GM18873 (cell line): Measurements from ENCODE around the gene SYT8.
"Not testable (repeated sequence)": the region's sequence is repeated elsewhere in the genome, so short reads cannot be mapped to it uniquely, and the experiment has no call there.

Source experiments
- ATAC-seq: cut with Tn5 transposase; IDR thresholded peaks from one replicate; pipeline ENCODE4 v1.9.1; 2021; ENCODE audit warnings: mild to moderate bottlenecking, moderate library complexity, moderate number of reproducible peaks; ENCODE audit not compliant: unreplicated experiment, low FRiP score

SYT8 gene

DNA sequence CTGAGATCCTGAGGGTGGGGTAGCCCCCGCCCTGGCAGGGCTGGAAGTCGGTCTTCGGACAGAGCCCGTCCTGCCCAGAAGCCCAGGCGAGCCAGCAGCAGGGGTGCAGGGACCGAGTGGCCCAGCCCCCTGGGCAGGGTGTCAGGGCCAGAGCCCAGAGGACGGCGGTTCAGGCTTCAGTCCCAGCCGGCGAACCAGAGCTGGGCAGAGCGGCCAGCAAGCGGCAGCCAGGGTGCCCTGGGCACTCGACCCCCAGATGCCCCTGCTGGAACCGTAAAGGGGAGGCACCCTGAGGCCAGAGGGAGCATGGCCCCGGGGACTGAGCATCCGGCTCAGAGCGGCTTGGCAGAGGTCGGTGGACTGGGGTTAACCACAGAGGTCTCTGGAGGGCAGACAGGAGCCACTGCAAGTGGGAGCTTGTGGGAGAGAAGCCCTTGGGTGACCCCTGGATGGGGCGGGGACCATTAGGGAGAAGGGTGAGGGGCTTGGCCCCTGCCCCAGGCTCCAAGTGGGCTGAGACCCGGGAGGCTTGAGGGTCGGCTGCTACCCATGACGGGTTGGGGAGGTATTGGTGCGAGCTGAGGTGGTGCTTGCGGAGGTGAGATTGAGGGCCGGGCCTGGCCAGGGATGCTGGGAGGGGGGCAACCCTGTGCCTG is 34.0 kb downstream of the SYT8 start:
- ATAC-seq, result no peak

DNA sequence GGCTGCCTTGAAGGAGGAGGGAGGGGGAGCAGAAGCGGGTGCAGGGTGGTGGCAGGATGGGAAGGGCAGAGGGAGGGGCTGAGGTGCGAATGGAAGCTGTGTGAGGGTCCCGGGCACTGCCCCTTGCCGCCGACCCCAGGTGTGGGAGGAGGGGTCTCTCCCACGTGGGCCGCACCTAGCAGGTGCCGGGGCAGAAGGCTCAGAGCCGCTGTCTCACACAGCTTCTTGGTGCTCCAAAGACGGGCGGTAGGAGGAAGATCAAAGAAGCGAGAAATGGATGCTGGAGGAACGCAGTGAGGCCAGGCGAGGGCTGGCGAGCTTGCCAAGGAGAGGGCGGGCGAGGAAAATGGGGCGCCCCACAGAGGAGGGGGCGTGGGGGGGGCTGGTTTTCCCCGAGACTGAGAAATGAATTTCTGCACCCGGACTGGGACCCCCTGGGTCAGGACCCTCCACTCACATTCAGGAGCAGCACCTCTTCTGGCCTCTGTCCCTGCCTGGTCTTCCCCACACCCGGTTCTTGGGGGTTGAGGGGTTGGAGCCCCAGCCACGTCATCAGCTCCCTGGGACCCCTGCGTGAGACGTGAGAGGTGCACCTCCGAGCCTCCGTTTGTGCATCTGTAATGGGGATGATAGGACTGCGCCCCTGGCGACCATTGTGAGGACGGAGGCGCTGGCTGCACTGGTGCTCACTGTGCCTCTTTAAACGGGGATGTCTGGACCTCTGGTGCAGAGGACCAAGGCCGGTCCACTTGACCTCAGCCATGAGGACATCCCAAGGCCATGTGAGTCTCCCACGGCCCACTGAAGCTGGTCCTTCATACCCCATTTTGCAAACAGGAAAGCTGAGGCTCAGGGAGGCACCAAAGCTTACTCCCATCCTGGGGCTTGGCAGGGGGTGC is 34.9 kb downstream of the SYT8 start:
- no peak for ATAC-seq

DNA sequence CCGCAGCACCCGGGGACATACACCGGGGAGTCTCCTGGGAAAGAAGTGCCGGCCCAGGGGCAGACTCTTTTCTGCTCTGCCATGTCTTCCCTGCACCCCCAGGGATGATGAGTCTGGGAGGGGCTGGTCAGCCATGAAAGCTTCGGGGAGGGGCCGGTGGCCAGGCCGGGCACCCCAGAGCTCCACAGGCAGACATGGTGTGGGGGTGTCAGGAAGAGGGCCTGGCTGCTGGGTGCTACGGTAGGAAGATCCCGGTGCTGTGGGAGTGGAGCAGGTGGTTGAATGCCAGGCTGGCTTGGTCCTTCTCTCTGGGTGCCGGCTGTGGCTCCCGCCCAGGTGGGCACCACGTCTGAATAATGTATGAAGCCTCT is 35.5 kb downstream of the SYT8 start:
- no peak for ATAC-seq

DNA sequence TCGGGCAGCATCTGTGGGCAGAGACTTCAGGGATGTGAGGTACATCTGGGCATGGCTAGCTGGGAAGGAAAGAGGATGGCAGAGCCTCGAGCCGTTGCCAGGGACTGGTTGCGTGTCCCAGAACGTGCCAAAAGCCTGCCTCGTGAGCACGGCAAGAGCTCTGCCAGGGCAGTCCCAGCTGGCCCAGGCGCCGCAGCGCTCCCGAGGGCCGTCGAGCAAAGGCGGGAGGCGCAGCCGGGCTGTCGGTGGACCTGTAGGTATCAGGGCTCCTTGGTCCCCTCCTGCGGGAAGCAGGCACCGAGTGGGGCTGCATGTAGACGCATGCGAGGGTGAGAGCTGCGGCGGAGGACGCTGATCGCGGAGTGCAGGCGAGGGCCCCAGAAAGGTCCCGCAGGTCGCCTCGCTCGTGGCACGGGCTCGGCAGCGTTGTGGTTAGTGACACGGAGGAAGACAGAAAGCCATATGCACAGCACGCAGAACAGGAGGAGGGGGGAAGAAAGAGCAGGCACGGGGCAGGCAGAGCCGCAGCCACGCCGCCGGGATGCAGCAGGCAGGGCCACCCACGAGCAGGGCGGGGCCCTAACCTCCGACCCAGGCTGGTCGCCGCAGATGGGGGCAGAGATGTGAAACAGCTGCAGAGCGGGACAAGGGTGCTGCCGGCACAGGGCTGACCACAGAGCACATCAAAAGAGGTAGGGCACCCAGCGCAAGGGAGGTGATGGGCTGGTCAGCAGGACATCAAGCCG is 36.1 kb downstream of the SYT8 start:
- ATAC-seq, result no peak

DNA sequence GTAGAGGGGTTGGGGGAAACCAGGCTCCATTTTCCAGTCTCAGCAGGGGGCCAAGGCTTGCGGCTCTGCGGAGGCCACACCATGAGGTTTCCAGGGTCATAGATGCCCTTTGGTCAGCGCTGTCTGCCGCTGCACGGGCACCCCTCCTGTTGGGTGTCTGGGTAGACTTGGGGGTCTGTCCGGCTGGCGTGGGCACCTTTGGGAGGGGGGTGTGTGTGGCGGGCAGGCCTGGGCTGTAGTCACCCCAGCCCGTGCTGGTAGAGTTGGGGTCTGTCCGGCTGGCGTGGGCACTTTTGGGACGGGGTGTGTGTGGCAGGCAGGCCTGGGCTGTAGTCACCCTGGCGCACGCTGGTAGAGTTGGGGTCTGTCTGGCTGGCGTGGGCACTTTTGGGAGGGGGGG is 36.7 kb downstream of the SYT8 start:
- ATAC-seq, result no peak

DNA sequence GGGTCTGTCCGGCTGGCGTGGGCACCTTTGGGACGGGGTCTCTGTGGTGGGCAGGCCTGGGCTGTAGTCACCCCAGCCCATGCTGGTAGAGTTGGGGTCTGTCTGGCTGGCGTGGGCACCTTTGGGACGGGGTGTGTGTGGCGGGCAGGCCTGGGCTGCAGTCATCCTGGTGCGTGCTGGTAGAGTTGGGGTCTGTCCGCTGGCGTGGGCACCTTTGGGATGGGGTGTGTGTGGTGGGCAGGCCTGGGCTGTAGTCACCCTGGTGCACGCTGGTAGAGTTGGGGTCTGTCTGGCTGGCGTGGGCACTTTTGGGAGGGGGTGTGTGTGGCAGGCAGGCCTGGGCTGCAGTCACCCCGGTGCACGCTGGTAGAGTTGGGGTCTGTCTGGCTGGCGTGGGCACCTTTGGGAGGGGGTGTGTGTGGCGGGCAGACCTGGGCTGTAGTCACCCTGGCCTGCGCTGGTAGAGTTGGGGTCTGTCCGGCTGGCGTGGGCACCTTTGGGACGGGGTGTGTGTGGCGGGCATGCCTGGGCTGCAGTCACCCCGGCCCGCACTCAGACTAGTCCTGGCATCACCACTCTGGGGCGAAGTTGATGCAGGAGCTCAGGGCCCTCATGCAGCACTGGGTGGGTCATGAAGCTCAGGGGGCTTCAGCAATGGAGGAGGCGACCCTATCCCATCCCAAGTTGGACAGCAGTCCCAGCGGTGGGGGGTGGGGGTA is 37.6 kb downstream of the SYT8 start:
- no peak for ATAC-seq

DNA sequence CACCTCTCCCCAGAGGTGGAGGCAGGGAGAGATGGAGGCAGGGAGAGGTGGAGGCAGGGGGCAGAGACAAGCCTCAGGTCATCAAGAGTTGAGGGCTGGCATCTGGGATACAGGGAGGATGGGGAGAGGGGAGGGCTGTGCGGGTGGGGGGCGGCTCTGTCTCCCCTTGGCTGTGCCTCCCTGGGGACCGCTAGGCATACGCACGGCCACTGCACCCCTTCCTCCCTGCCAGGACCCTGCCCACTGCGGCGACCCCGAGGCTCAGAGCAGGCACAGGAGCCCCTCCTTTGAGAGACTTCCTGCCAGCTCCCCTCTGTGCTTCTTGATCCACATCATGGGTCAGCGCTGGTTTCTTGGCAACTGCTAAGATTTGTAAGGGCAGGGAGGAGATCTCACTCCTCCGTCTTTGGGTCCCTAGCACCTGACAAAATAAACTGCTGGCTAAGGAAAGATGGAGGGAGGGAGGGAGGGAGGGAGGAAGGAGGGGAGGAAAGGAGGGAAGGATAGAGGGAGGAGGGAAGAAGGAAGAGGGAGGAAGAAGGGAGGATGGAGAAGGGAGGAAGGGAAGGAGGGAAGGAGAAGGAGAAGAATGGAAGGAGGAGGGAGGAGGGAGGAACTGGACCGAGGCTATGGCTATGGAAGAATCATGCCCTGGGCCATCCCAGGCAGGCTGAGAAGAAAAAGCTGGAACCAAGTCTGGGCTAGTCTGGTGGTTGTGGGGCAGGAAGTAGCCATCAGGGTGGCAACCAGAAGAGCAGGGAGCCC is 38.4 kb downstream of the SYT8 start:
- ATAC-seq, result no peak

DNA sequence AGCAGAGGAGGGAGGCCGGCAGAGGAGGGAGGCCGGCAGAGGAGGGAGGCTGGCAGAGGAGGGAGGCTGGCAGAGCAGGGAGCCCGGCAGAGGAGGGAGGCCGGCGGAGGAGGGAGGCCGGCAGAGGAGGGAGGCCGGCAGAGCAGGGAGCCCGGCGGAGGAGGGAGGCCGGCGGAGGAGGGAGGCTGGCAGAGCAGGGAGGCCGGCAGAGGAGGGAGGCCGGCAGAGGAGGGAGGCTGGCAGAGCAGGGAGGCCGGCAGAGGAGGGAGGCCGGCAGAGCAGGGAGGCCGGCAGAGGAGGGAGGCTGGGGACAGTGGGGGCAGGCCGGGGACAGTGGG is 39.0 kb downstream of the SYT8 start:
- ATAC-seq, result not testable (repeated sequence)

DNA sequence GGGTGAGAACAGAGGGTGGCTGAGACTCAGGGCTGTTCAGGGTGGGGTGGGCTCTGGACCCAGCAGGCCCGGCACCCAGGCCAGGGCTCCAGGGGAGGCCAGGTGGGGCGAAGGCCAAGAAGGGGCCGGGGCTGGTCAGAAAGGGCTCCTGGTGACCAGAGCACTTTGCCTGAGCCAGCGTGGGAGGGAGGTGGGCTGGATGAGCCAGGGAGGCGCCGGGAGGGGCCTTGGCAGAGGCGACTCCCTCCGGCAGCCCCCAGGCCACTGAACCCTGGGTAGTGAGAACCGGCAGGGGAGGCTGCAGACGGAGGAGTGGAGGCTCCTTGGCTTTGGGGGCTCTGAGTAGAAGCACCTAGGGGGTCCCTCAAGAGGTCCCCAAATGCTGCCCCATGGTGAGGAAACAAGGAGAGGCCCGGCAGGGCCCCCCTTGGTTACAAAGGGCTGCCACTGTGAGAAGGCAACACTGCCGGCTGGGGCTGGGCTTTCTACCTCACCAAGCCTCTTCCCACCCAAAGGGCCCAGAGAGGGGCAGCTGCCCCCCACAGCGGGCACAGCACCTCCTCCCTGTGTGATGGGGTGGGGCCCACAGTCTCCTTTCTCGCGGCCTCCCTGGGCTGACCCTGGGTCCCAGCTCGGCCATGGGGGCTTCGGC is 39.8 kb downstream of the SYT8 start:
- ATAC-seq, result not testable (repeated sequence)

DNA sequence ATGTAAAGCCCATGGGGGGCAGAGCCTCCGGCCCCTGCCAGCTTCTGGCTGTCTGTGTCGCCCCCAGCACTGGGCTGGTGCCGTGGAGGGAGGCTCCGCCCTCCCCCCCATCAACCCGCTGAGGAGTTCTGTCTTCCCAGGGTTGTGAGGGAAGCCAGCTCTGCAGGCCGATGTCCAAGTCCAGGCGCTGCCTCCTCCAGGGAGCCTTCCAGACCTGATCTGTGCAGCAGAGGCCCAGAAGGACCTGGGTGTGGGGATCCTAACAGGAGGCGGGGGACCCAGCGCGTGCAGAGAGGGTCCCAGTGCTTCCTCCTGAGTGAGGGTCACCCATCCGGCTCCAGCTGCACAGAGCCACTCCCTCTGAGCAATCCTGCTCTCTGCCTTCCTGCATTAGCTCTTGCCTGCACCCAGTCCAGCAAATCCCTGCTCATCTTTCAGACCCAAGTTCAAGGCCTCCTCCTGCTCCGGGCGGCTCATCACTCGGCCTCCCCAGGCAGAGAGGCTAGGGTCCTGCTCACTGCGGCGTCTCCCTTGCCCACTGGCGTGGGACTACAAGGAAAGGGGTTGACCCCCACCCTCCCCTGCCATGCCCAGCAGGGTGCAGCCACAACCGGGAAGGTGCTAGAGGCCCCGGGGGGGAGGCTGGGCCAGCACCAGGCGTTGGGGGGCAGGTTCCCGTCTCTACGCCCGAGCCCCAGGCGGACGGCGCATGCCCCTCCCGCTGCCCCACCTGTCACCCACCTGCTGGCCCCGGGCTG is 40.5 kb downstream of the SYT8 start:
- no peak for ATAC-seq

DNA sequence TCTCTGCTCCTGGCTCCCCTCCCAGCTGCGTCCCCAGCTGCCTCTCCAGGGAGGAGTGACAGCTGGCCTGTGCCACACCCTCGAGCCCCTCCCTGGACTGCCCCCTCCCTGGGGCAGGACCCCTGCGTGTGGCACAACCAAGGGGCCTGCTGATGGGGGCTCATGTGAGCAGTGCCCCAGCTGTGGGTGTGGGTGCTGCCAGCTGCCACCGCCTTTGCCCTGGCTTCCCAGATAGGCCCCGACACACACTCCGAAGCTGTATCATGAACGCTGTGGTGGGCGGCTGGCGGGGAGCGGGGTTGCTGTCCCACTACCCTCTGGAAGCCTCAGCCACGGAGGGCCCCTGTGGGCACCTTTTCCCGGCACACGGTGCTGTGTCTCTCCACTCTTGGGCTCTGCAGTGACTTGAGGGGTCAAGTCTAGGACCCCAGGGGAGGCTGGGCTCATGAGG is 41.1 kb downstream of the SYT8 start:
- ATAC-seq, result not testable (repeated sequence)

DNA sequence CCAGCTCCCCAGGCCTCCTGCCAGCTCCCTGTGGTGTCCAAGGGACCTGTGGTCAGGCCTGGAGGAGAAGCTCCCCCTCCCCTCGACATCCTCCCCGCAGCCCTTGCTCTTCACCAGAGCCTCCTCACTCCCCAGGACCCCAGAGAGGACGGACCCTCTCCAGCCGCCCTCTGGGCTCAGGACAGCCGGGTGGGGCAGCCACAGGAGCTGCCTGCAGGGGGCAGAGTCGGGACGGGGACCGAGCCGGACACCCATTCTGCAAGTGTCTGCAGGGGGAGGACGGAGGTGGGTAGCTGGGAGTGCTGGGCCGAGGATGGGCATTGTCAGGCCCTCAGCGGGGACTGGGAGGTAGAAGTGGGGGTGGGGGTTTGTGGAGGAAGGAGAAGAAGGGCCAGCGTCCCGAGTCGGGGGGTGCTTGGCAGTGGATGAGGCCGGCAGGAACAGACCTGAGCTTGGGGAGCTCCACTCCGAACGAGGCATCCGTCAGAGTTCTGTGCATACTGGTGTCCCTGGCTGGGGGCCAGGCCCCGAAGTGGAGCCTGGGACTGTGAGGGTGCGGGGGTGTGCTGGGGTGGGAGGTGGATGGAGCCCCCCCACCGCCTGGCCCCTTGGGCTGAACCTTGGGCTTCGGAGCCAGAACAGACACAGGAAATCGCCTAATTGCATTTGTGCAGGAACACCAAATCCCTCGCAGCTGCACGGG is 41.7 kb downstream of the SYT8 start:
- ATAC-seq, result no peak

DNA sequence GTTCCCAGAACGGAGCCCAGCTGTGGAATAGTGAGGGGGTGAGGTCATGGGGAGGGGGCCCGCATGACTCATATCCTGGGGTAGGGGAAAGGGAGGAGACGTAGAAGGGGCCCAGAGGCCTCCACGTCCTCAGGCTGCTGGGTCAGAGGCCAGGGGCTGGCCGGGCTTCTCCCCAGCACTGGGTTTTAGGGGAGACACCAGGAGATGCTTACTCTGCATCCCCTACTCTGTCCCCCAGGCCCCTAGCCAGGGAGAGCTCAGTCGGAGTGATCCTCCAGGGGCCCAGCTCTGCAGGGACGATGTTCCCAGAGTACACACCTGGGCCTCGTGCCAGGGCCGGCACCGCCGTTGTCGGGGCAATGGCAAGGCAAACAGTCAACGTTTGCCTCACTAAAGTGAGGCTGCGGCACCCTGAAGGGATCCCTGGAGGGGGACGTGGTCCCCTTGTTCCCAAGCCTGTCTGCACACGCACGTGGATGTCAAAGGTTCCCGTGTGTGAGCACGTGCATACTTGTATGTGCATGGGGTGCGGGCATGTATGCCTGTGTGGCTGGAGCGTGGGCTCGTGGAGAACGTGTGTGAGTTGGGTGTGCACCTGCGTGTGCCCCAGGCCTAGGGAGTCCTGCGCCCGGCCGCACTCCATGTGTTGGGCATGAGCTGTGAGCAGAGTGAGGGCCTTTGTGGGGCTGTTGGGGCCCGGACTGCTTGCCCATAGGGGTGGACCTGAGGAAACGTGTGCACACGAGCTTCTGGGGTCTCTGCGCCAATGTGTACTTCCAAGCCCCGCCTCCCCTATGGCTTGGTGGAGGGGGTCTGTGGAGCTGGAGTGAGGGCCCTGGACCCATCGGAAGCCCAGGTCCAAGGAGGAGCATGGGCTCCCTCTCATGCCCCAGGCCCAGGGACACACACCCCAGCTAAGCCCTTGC is 42.7 kb downstream of the SYT8 start:
- no peak for ATAC-seq

DNA sequence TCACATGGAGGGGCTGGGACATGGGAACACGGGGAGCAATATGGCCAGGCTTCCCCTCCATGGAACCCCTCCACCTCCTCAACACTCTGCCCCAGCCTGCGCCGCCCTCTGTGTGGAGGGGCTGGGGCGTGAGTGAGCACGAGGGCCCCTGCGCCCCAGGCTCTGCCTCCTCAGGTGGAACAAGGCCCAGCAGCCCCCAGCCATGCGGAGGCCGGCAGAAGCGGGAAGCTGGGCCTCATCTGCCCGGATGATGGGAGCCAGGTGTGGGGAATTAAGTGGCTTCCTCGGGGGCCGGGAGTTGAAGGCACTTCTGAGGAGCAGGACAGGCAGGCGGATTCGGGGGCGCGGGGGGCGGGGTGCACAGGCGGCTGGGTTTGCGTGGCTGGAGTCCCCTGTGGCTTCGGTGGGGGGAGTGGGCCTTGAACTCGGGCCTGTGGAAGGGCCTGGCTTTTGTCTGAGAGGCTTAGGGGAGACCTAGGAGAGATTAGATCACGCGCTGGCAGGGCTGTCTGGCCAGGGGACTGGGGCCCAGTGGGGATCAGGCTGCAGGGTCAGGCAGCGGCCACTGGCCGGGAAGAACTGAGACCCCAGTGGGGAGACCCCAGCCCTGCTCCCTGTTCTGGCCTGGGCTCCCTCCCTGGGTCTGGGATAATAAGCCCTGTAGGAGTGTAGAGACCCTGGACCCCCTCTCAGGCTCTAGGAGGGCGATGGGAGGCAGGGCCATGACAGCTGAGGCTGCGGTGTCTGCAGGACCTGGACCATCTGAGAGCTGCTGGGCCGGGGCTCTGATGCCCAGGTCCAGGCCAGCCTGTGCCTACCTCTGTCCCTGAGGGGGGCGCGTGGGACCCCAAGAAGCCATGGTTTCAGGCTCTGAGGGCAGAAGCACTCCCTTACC is 43.6 kb downstream of the SYT8 start:
- no peak for ATAC-seq

DNA sequence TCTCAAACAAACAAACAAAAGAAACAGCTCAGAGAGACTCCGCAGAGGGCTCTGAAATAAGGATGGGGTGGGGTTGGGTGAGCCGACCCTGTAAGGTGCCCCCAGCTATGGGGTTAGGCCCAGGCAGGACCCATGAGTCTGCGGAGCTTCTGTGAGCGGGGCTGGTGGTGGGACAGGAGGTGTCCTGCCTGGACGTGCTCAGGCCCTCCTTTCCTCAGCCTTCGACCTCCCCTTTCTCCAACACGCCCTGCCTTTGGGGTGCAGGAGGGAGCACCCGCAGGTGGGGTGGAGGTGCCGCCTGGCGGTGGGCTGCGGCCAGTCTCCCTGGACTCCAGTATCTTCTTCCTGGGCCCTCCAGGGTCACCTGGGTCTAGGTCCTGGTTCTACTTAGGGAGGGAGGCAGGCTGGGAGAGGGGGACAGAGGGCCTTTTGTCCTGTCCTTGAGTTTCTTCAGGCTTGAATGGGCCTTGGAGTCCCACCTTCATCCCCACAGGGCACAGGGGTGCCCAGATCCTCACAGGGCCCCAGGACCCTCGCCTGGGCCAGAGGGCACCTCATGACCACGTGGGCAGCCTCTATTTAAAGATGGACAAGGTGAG is 44.7 kb downstream of the SYT8 start:
- no peak for ATAC-seq
